DOHH2 (cell line): ENCODE measurements around the gene C16orf54.

Source experiments
- CTCF ChIP-seq: fragments of 200-600 bp; sonication (generic); IDR thresholded peaks from one replicate; pipeline ENCODE4 v1.5.1; 2014; ENCODE audit warnings: antibody characterized with exemption, mild to moderate bottlenecking, low read depth, low read length; ENCODE audit not compliant: poor library complexity, severe bottlenecking
- EZH2phosphoT487 ChIP-seq: fragments of 200-600 bp; sonication (generic); IDR thresholded peaks from 2 replicates; pipeline ENCODE4 v1.6.1; 2017; ENCODE audit warnings: borderline replicate concordance, mild to moderate bottlenecking, antibody characterized with exemption, low read length, moderate library complexity, mixed read lengths

DNA sequence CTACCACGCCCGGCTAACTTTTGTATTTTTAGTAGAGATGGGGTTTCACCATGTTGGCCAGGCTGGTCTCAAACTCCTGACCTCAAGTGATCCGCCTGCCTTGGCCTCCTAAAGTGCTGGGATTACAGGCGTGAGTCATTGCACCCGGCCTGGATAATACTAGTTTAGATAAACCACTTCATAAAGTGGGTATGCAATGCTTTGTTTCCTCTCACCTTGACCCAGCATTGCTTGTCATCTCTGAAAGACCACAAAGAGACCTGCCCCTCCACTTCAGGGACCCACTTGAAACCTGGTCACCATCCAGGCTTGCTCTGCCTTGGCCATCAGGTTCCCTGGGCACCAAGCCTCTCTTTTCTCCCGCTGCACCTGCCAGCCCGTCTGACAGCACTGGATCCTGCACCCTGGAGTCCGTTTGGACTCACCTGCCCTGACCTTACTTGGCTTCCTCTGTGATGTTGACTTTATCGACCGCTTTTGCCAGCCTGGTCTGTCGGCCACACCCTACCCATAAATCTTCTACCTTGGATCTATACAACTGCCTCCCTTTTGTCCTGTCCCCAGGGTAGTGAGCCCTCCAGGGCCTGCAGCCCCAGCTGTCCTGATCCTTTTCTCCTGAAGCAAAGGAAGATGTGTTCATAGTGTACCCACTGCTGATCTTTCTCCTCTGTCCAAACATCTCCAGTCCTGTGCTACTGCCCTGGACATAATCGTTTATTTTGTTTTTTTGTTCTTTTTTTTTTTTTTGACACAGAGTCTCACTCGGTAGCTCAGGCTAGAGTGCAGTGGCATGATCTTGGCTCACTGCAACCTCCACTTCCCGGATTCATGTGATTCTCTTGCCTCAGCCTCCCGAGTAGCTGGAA, 19.6 kb upstream of the C16orf54 start:
- TF ChIP-seq CTCF (no peak), EZH2phosphoT487 (no peak)
